Measurements from ENCODE around the gene ZNF385A.

Gene ZNF385A

GRCh38 chr12:54373649-54374561 is 10.6 kb downstream of the ZNF385A start:
- no peak for DNase-seq (ENCODE audit: low spot score)

- DNase-seq (ENCODE audit: low spot score) = no peak
Observed at GRCh38 chr12:54372113-54372806, 12.3 kb downstream of the ZNF385A start.

GRCh38 chr12:54371328-54372112 is 13.0 kb downstream of the ZNF385A start:
- DNase-seq (ENCODE audit: low spot score) = no peak

GRCh38 chr12:54370171-54370730 is 14.3 kb downstream of the ZNF385A start:
- DNase-seq (ENCODE audit: low spot score) = no peak

- no peak for DNase-seq (ENCODE audit: low spot score)
Observed at GRCh38 chr12:54369597-54370131, 14.9 kb downstream of the ZNF385A start.

- DNase-seq (ENCODE audit: low spot score) = peak; percentile 91
Observed at GRCh38 chr12:54368709-54369596, 15.6 kb downstream of the ZNF385A start.

- no peak for DNase-seq (ENCODE audit: low spot score)
Observed at GRCh38 chr12:54368025-54368708, 16.4 kb downstream of the ZNF385A start.

GRCh38 chr12:54364413-54364812 is 20.1 kb downstream of the ZNF385A start, which contains the start of gene GPR84:
Gene GPR84, minus strand, starts transcription at chr12:54364486. Its CDS starts 635 bp downstream, at chr12:54363851.
- peak; percentile 81 for DNase-seq (ENCODE audit: low spot score)

GRCh38 chr12:54363618-54364017 is 20.9 kb downstream of the ZNF385A start:
- DNase-seq (ENCODE audit: low spot score) = no peak

GRCh38 chr12:54363047-54363446 is 21.5 kb downstream of the ZNF385A start:
- no peak for DNase-seq (ENCODE audit: low spot score)

GRCh38 chr12:54360717-54361456 is 23.6 kb downstream of the ZNF385A start:
- DNase-seq (ENCODE audit: low spot score) = peak; percentile 49

GRCh38 chr12:54359762-54360351 is 24.7 kb downstream of the ZNF385A start:
- DNase-seq (ENCODE audit: low spot score) = no peak

GRCh38 chr12:54358945-54359761 is 25.4 kb downstream of the ZNF385A start:
- DNase-seq (ENCODE audit: low spot score) = peak; percentile 99

- DNase-seq (ENCODE audit: low spot score) = peak; percentile 63
Observed at GRCh38 chr12:54358191-54358944, 26.2 kb downstream of the ZNF385A start.

GRCh38 chr12:54357506-54358190 is 26.9 kb downstream of the ZNF385A start:
- no peak for DNase-seq (ENCODE audit: low spot score)

- DNase-seq (ENCODE audit: low spot score) = no peak
Observed at GRCh38 chr12:54356951-54357356, 27.6 kb downstream of the ZNF385A start.

GRCh38 chr12:54356228-54356627 is 28.3 kb downstream of the ZNF385A start:
- no peak for DNase-seq (ENCODE audit: low spot score)
